H1 (cell line): ENCODE data around the gene COL5A3. TPM values are rescaled to one million over a fixed set of nuclear protein-coding genes. Genes with fewer than 3 reads are reported as not detected.

Source experiments
- BACH1 ChIP-seq: IDR thresholded peaks from 2 replicates; pipeline ENCODE4 v1.6.1; 2012; ENCODE audit warnings: low read length, improper control_type of control experiment
- BCL11A ChIP-seq, 2 experiments: IDR thresholded peaks; one replicate each; pipeline ENCODE4 v1.6.1; 2011; ENCODE audit warnings: low read depth in 2 of 2, low read length in 2 of 2, mild to moderate bottlenecking in 2 of 2
- FOSL1 ChIP-seq: IDR thresholded peaks from 2 replicates; pipeline ENCODE4 v1.6.1; 2011; ENCODE audit warnings: mild to moderate bottlenecking, low read depth, low read length, moderate library complexity; ENCODE audit not compliant: insufficient read depth
- JUN ChIP-seq: IDR thresholded peaks from 2 replicates; pipeline ENCODE4 v1.6.1; 2011; ENCODE audit warnings: low read depth, mild to moderate bottlenecking, improper control_type of control experiment, low read length
- SIN3A ChIP-seq, 2 experiments: IDR thresholded peaks in 1 of 2; conservative IDR thresholded peaks in 1 of 2; 2 replicates each; pipeline ENCODE4 v1.6.1; 2011 to 2012; ENCODE audit warnings: low read length in 2 of 2, improper control_type of control experiment in 1 of 2, low read depth in 1 of 2, mild to moderate bottlenecking in 1 of 2
- polyA plus RNA-seq, 7 experiments: library from polyadenylated mRNA; depleted of rRNA in 3 of 7; stranded (reverse) in 5 of 7; unstranded in 2 of 7; fragments of >200 nt in 5 of 7; fragments of 200-250 nt in 2 of 7; gene quantifications; 1 replicate in 5 of 7; 2 replicates in 1 of 7; 4 replicates in 1 of 7; pipeline versions ENCODE4 v1.2.1 to v1.2.3, GENCODE V29; 2011 to 2013; ENCODE audit warnings: missing spikeins in 2 of 7, mixed read lengths in 2 of 7
- total RNA-seq: library from RNA; stranded (reverse); fragmentation: NEBNext Ultra II Directional; extraction: Animal tissue kit (Norgen Biotek cat#: 25700); gene quantifications from 2 replicates; pipeline ENCODE4 v1.2.1, GENCODE V29; 2021

Gene COL5A3
- total and polyA plus RNA-seq, 2 of the 8 experiments (the other 6 are each of a cell fraction or from before 2014, with no cell fraction given) = 0.67 to 0.74 TPM

- TF ChIP-seq SIN3A (conservative IDR thresholded peaks at IDR 0.05 in 1 of 2, IDR thresholded peaks at IDR 0.05 in 1 of 2; ENCODE audit: low read depth in 1 of 2, low read length in 2 of 2) = no peak
- no peak for TF ChIP-seq BCL11A (IDR thresholded peaks at IDR 0.05; ENCODE audit: low read depth in 2 of 2, low read length in 2 of 2)
- TF ChIP-seq JUN = no peak
- no peak for TF ChIP-seq FOSL1
- no peak for TF ChIP-seq BACH1
Measured at GRCh38 chr19:10008184-10008765, 2.0 kb downstream of the COL5A3 start (continued).
